SK-N-MC (cell line): ENCODE measurements around the gene SCIN.

Experiments used
- DNase-seq: peaks from one replicate; pipeline ENCODE4 v3.0.0-alpha.2; 2011; ENCODE audit warnings: low read depth, low spot score
- H3K27ac ChIP-seq: fragments of 200-600 bp; sonication (generic); 2 replicates; pipeline ENCODE4 v1.5.1; 2016; ENCODE audit warnings: mixed run types
- H3K36me3 ChIP-seq: fragments of 200-600 bp; sonication (generic); 2 replicates; pipeline ENCODE4 v1.6.1; 2017; ENCODE audit warnings: antibody characterized with exemption, low read length, mixed read lengths; ENCODE audit not compliant: insufficient read depth
- H3K4me3 ChIP-seq: fragments of 200-600 bp; sonication (generic); 2 replicates; pipeline ENCODE4 v1.5.1; 2016
- H3K9ac ChIP-seq: fragments of 200-600 bp; sonication (generic); 2 replicates; pipeline ENCODE4 v1.8.0; 2017; ENCODE audit warnings: mixed run types, mixed read lengths; ENCODE audit not compliant: insufficient read length
- H3K9me3 ChIP-seq: fragments of 200-600 bp; sonication (generic); 2 replicates; pipeline ENCODE4 v1.6.1; 2017; ENCODE audit warnings: low read depth, mild to moderate bottlenecking, antibody characterized with exemption, low read length, moderate library complexity, mixed read lengths
- EZH2 ChIP-seq: fragments of 200-600 bp; sonication (generic); IDR thresholded peaks from one replicate; pipeline ENCODE4 v1.6.1; 2017; ENCODE audit warnings: antibody characterized with exemption
- FOXP2 ChIP-seq: optimal IDR thresholded peaks from 2 replicates; pipeline ENCODE3; 2011; ENCODE audit warnings: mild to moderate bottlenecking, moderate library complexity; ENCODE audit not compliant: insufficient read depth; ENCODE audit errors: extremely low read length, control extremely low read depth
- POLR2AphosphoS5 ChIP-seq: IDR thresholded peaks from 2 replicates; pipeline ENCODE4 v1.6.1; 2012; ENCODE audit warnings: mild to moderate bottlenecking, low read depth, low read length, borderline replicate concordance

Gene SCIN

DNA sequence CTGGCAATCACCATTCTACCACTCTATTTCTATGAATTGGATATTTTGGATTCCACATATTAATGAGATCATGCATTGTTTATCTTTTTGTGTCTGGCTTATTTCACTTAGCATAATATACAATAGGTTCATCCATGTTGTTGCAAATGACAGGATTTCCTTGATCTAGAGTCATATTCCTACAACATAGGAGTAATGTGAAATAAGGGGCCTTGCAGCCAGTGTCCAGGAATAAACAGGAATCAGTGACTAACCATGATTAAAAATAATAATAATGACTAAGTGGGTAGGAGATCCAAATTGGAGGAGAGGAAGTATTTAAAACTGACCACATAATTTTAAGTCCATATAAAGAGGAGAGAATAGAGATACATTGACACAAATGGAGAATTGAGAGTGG, 49.9 kb downstream of the SCIN start:
- TF ChIP-seq EZH2 (no peak), FOXP2 (no peak), POLR2AphosphoS5 (no peak)
- H3K4me3 ChIP-seq, result no peak overlapping the region
- H3K9ac ChIP-seq, result no peak overlapping the region
- H3K27ac ChIP-seq, result no peak overlapping the region
- no peaks in the 10 kb centered on the region for H3K36me3 ChIP-seq
- H3K9me3 ChIP-seq, result no peaks in the 10 kb centered on the region
- no peak for DNase-seq

- Histone ChIP-seq H3K4me3 (no peak overlapping the region), H3K9me3 (no peaks in the 10 kb centered on the region), H3K27ac (no peak overlapping the region), H3K9ac (no peak overlapping the region), H3K36me3 (no peaks in the 10 kb centered on the region)
- TF ChIP-seq POLR2AphosphoS5 (no peak), EZH2 (no peak), FOXP2 (no peak)
- no peak for DNase-seq
These were observed 52.7 kb downstream of the SCIN start for GRCh38 chr7:12623223-12623622.

DNA sequence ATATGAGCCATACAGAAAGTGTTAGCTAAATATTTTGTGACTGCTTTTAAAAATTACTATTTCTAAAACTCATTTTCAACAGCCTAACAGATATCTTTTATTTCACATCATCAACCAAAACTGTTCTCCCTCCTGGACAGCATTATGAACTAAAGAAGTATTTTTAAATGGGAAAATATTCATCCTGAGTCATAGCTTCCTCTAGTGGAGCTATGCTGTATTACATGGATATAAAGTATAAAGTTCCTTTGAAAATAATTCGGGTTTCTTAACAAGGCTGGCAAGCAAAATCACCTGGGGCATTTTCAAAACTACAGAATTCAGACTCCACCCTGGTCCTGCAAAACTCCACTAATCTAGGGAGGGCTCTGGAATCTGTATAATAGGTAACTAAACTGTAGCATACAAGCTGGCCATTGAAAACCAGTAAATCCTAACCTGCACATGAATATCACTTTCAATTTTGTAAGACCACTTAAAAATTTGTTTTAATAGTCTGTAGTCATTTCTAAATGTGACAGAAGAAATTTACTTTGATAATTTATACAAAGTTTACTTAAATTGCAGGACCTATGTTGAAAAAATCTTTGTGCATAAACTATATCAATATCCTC, 53.5 kb downstream of the SCIN start:
- Histone ChIP-seq H3K9ac (no peak overlapping the region), H3K9me3 (no peaks in the 10 kb centered on the region), H3K27ac (no peak overlapping the region), H3K36me3 (no peaks in the 10 kb centered on the region), H3K4me3 (peak overlapping the region; percentile 50)
- TF ChIP-seq FOXP2 (no peak), POLR2AphosphoS5 (no peak), EZH2 (no peak)
- DNase-seq, result no peak

- no peak for TF ChIP-seq POLR2AphosphoS5
- no peaks in the 10 kb centered on the region for H3K36me3 ChIP-seq
- H3K27ac ChIP-seq, result no peak overlapping the region
- no peaks in the 10 kb centered on the region for H3K9me3 ChIP-seq
- H3K9ac ChIP-seq, result no peak overlapping the region
- no peak for DNase-seq
- H3K4me3 ChIP-seq, result no peak overlapping the region
These were observed 55.3 kb downstream of the SCIN start for GRCh38 chr7:12625836-12626235.

DNA sequence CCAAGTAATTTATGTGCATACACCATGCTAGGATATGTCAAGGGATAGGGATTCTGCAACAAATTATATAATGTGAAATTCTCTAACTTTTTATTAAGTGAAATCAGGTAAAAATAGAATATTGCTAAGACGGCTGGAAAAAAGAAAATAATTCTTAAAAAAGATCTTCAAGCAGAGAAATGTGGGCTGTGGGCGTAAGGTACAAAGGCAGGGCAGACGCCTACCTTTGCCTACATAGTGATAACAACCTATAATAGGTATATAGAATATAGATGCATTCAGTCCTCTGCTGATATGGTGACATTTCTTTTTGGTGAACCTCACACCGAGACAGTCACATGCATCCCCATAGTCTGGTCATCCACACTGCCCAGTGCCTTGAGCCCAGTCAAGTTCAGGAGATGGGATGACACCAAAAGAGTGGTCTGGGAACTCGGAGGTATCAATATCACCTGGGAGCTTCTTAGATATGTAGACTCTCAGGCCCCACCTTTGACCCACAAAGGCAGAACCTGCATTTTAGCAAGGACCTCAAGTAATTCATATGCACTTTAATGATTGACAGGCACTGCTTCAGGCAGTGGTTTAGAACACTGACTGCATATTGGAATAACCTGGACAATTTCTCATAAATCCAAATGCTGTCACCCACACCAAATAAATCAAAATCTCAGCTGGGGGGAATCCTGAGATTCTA, 59.4 kb downstream of the SCIN start:
- Histone ChIP-seq H3K9ac (no peak overlapping the region), H3K9me3 (no peaks in the 10 kb centered on the region), H3K4me3 (no peak overlapping the region), H3K36me3 (no peaks in the 10 kb centered on the region), H3K27ac (no peak overlapping the region)
- DNase-seq, result no peak
- no peak for TF ChIP-seq FOXP2
- no peak for TF ChIP-seq EZH2
- no peak for TF ChIP-seq POLR2AphosphoS5

- H3K27ac ChIP-seq, result no peak overlapping the region
- no peaks in the 10 kb centered on the region for H3K9me3 ChIP-seq
- TF ChIP-seq POLR2AphosphoS5, result no peak; the same call in 1 of the 2 replicates
- TF ChIP-seq FOXP2, result no peak
- no peak for TF ChIP-seq EZH2
- H3K36me3 ChIP-seq, result no peaks in the 10 kb centered on the region
- H3K4me3 ChIP-seq, result no peak overlapping the region
- H3K9ac ChIP-seq, result no peak overlapping the region
- no peak for DNase-seq
These were observed 59.9 kb downstream of the SCIN start for GRCh38 chr7:12630513-12630819.

DNA sequence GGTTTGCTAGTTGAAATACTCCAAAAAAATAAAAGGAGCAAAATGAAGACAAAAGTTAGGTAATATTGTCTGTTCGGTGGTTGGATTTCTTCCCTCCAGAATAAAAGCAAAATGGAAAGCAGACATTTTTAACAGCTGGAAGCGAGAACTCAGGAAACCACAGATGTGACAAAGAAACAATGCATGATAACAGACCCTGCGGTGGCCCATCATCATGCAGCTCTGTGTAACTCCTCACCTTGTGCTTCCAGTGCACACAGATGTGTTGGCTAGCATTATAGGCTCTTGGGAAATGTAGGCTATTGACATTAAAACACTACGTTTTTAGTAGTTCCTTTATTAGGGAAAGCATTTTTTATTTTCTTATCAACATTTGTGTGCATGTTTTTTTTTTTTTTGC, 63.1 kb downstream of the SCIN start:
- Histone ChIP-seq H3K9me3 (no peaks in the 10 kb centered on the region), H3K27ac (no peak overlapping the region), H3K36me3 (no peaks in the 10 kb centered on the region), H3K9ac (no peak overlapping the region), H3K4me3 (no peak overlapping the region)
- DNase-seq, result no peak
- TF ChIP-seq FOXP2 (no peak), EZH2 (no peak)

DNA sequence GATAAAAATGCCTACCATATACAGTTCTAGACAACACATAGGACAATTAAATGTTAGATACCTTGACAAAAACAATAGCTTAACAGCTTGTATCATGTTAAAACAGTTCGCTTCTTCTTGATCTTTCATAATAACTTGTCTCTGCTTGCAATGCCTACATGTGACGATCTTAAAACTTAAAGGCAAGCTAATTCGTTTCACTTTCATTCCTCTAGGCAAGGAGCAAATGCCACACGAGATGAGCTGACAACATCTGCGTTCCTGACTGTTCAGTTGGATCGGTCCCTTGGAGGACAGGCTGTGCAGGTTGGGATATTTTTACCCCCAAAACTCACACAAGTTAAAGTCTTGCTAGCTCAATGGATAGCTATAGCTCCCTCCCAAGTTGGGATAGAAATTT, 65.3 kb downstream of the SCIN start:
- Histone ChIP-seq H3K9me3 (no peaks in the 10 kb centered on the region), H3K9ac (no peak overlapping the region), H3K36me3 (no peaks in the 10 kb centered on the region), H3K4me3 (no peak overlapping the region), H3K27ac (no peak overlapping the region)
- no peak for DNase-seq
- no peak for TF ChIP-seq FOXP2
- no peak for TF ChIP-seq POLR2AphosphoS5
- TF ChIP-seq EZH2, result no peak

DNA sequence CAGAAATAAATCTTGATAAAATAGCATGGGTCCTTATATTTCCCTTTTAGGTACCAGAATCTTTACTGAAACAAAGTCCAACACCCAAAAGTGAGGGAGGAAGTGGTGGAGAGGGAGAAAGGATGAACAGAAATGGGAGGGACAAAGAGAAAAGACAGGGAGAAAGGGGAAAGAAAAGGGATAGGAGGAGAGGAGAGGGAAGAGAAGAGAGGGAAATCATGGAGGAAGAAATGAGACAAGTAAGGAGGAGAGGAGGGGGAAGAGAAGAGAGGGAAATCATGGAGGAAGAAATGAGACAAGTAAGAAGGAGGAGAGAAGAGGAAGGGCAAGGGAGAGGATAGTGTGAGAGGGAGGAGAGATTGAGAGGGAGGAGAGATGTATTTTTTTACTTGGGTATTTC, 66.8 kb downstream of the SCIN start:
- Histone ChIP-seq H3K4me3 (no peak overlapping the region), H3K9ac (no peak overlapping the region), H3K27ac (no peak overlapping the region), H3K36me3 (no peaks in the 10 kb centered on the region), H3K9me3 (no peaks in the 10 kb centered on the region)
- TF ChIP-seq POLR2AphosphoS5 (no peak), FOXP2 (no peak), EZH2 (no peak)
- DNase-seq, result no peak
